ENCODE results near the gene CCK.

The CCK gene

GRCh38 chr3:42225486-42226363 is 40.3 kb downstream of the CCK start:
- DNase-seq (ENCODE audit: low read depth), result no peak
- H3K4me3 ChIP-seq (ENCODE audit: low read length), result no peak overlapping the region
- TF ChIP-seq, protein P1, sequence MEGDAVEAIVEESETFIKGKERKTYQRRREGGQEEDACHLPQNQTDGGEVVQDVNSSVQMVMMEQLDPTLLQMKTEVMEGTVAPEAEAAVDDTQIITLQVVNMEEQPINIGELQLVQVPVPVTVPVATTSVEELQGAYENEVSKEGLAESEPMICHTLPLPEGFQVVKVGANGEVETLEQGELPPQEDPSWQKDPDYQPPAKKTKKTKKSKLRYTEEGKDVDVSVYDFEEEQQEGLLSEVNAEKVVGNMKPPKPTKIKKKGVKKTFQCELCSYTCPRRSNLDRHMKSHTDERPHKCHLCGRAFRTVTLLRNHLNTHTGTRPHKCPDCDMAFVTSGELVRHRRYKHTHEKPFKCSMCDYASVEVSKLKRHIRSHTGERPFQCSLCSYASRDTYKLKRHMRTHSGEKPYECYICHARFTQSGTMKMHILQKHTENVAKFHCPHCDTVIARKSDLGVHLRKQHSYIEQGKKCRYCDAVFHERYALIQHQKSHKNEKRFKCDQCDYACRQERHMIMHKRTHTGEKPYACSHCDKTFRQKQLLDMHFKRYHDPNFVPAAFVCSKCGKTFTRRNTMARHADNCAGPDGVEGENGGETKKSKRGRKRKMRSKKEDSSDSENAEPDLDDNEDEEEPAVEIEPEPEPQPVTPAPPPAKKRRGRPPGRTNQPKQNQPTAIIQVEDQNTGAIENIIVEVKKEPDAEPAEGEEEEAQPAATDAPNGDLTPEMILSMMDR (conservative IDR thresholded peaks at IDR 0.05; ENCODE audit: low read length), result no peak

- TF ChIP-seq, protein P1 (conservative IDR thresholded peaks at IDR 0.05; ENCODE audit: low read length), result no peak
- H3K4me3 ChIP-seq (ENCODE audit: low read length), result no peak overlapping the region
- no peak for DNase-seq (ENCODE audit: low read depth)
These were observed 41.1 kb downstream of the CCK start for GRCh38 chr3:42224658-42225421.

DNA sequence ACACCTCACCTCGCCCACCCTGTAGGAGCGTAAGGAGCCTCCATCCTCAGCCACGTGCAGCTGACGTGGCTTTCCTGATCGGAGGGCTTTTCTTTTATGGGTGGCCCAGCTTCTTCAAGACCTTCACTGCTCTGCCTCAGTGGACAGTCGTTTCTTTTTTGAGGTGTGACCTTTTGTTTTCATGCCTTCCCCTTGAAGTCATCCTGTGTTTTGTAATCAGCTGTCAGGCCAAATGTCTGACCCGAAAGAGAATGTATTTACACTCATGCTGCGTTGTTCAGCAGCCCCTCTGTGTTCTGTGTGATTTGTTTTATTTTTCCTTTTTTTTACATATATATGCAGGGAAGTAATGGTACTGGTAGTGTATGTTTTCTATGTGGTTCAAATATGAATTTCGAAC is 41.8 kb downstream of the CCK start:
- no peak for DNase-seq (ENCODE audit: low read depth)
- H3K4me3 ChIP-seq (ENCODE audit: low read length), result no peak overlapping the region
- TF ChIP-seq, protein P1 (conservative IDR thresholded peaks at IDR 0.05; ENCODE audit: low read length), result no peak

GRCh38 chr3:42222942-42223693 is 42.9 kb downstream of the CCK start:
- no peak for DNase-seq (ENCODE audit: low read depth)
- TF ChIP-seq, protein P1 (conservative IDR thresholded peaks at IDR 0.05; ENCODE audit: low read length), result no peak
- H3K4me3 ChIP-seq (ENCODE audit: low read length), result no peak overlapping the region

GRCh38 chr3:42220436-42221121 is 45.4 kb downstream of the CCK start:
- no peak overlapping the region for H3K4me3 ChIP-seq (ENCODE audit: low read length)
- no peak for DNase-seq (ENCODE audit: low read depth)
- TF ChIP-seq, protein P1 (conservative IDR thresholded peaks at IDR 0.05; ENCODE audit: low read length), result no peak

- H3K4me3 ChIP-seq (ENCODE audit: low read length), result no peak overlapping the region
- DNase-seq (ENCODE audit: low read depth), result peak; percentile 46
- TF ChIP-seq, protein P1 (conservative IDR thresholded peaks at IDR 0.05; ENCODE audit: low read length), result no peak
These were observed 49.1 kb downstream of the CCK start for GRCh38 chr3:42216931-42217333.

All from AG10803 (cell line).